NOMO-1 (cell line): Measurements from ENCODE around the gene ACTR3.
A peak's percentile ranks its signal among the peaks of the same experiment; 100 is the strongest.

ENCODE experiments used
- DNase-seq, 2 experiments: peaks; one replicate each; lab custom pipeline; 2025; ENCODE audit not compliant: unreplicated experiment in 2 of 2; lab: John Stamatoyannopoulos, UW

Gene ACTR3

GRCh38 chr2:113963965-113964364 lies 74.1 kb downstream of the ACTR3 start:
- no peak for DNase-seq

DNA sequence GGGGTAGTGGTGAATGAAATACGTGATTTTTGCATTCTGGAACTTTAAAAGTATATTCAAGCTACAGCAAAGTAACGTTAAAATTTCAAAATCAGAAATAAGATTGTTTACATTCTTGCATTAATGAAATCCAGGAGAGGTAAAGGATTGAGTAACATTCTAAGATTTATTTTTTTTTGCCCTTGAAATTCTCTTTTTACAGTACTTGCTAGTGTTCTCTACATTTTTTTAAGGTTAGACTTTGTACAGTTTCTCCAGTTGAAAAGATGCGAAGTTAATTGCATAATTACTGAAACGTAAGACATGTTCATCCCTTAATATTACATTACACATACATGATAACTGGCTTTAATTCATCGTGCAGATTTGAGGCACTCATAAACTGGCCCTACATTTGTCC lies 74.5 kb downstream of the ACTR3 start:
- no peak for DNase-seq

DNA sequence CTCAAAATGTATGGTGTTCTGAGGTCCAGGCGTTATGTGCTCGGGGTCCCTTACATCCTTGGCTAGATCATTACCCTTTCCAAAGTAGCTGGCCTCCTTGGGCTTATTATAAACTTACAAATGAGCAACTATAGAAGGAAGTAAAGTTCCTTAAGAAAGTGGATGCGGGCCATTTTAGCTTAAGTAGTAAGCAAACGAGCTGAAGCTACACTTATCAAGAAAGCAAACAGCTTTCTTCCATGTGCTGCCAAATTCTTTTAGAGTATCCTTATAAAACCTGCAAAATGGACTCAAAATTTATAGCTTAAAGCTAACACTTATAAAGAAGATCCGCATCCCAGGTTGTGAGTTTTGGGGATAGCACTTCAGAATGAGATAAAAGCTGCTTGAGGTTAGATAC lies 75.3 kb downstream of the ACTR3 start:
- DNase-seq: no peak

DNA sequence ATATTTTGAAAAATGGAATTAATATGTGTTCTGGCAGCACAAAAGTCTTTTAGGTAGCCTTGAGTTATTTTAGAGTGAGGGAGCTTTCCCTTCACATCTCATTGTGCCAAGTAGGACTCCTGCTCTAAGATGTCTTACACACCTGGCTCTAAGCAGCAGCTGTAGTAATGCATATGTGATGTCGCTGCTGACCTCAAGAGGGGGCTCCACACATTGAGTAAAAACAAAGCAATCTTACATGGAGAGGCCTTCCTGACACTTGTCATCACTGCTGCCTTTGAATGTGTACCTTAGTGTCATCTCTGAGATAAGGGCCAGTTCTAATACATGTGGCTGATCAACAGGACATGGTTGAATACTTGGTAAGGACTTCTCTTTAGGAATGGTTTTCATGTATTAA lies 75.8 kb downstream of the ACTR3 start:
- peak in 1 of 2 experiments; percentile 42 for DNase-seq

- no peak for DNase-seq
These were observed 76.3 kb downstream of the ACTR3 start for GRCh38 chr2:113966171-113966570.

GRCh38 chr2:113966832-113967231 lies 76.9 kb downstream of the ACTR3 start:
- peak; percentile 21 to 54 for DNase-seq

GRCh38 chr2:113967272-113967671 lies 77.4 kb downstream of the ACTR3 start:
- DNase-seq: no peak

- no peak for DNase-seq
These were observed 82.9 kb downstream of the ACTR3 start for GRCh38 chr2:113972766-113973165.

DNA sequence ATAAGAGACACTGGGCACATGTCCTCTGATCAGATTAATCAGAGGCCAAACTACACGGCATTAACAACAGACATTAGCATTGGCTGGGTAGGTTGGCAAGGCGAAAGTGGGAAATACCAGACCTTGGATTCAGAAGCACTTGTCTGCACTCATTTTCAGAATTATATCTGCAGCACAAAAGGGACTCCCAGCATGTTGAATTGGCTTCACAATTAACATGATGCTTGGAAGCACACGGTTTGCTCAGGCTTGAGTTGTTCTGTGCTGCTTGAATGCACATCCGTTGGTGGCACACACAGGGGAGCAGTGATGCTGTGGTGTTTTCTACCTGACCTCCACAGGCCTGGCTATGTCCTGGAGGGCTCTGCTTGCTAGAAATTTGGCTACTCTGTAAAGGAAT lies 83.9 kb downstream of the ACTR3 start:
- DNase-seq: no peak

DNA sequence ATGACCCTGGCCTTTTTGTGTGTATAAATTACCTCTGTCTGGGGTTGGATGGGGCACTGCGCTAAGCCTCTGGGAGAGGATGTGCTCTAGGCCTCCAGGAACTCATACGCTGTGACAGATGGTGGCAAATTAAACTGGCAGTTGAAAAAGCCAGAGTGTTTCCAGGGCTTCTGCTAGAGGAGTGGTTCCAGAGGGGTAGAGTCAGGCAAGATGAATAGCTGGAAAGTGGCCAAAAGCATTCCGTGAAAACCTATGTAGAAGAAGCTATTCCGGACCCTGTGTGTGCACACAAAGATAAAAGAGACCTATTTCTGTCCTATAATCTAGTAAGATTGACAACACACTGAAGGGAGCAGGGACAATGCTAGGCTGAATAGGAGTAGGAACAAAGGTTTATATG lies 84.8 kb downstream of the ACTR3 start:
- DNase-seq: no peak

DNA sequence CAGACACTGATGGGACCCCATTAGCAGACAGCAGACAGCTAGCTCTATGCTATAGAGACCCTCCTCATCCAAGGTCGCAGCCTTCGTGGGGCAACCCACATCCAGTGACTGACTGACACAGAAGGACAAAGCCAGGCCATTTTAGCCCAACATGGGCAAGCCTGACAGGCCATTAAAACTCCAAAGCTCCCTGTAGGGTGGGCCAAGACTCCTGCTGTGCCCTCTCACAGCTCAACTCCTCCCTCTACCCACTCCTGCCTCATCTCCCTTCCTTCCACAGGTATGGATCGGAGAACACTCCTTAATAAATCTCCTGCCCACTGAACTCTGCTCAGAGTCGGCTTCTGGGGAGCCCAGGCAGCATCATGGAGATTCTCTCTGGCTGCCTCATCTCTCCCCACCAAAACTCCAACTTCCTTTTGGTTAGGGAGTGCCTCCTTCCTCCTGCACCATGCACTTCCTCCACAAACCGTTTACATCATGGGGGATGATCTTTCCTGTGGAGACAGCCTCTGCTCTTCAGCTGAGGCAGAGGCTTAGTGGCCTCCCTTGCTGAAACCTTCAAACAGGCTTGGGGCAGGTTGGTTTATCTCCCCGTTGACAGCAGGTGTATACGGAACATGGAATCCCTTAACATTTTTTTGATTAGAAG lies 86.5 kb downstream of the ACTR3 start:
- DNase-seq: no peak

- no peak for DNase-seq
These were observed 87.3 kb downstream of the ACTR3 start for GRCh38 chr2:113977060-113977659.

DNA sequence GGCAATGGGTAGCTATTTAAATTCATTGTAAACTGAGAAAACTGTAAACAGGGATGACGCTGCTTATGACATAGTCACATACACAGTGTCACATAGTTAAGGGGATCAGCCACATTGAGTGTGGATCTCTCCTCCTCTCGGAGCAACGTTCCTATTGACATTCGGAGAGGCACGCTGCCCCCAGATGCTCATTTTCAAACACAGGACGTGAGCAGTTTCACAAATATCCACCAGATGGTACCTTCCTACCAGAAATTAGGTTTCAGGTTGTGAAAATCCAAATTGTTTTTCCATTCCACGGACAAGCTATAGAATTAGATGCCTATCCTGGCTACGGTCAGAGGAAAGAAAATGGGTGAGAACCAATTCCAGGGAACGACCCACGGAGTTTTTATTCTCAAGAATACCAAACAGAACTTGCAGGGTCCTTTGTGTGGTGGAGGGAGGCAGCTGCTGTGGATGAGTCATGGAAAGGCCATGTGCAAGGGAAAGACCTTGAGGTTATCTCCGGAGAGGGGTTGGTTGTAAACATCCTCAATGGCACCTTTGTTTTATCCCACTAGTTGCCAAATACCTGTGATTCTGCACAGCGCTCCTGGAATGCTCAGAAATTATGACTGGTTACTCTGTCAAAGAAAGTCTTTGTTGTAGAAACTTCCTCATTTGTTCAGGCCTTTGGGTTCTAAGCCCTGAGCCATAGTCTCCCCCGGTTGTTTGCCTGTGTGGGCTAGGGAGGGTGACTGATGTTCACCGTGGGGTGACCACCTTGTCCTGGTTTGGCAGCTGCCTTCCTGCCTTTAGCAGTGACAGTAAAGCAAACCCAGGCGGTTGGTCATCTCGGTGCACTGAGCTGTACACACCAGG lies 88.0 kb downstream of the ACTR3 start:
- DNase-seq: no peak

DNA sequence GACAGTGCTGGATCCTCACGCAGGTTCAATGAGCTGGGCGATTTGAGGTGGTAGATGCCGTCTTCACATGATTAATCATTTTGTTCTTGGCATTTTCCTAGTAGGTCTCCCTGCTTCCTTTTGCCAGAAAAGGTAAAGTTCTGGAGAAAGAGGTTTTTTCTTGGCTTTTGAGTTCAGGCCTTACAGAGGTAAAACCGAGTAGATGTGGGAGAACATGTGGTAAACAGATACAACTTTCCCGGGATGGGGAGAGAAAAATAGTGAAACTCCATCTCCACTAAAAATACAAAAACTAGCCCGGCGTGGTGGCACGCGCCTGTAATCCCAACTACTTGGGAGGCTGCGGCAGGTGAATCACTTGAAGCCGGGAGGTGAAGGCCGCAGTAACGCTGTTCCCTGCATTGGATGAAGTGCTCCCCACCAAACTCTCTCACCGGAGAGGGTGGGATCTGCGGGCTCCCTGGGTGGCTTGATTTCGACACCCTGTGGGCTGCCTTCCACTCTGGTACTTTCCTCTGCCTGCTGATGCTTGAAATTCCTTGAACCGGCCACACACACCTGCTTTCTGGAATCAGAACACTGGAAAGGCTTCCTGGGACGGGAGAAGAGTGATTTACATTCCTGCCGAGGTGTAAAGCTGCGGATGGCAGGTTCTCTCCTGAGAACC lies 88.8 kb downstream of the ACTR3 start:
- no peak for DNase-seq

DNA sequence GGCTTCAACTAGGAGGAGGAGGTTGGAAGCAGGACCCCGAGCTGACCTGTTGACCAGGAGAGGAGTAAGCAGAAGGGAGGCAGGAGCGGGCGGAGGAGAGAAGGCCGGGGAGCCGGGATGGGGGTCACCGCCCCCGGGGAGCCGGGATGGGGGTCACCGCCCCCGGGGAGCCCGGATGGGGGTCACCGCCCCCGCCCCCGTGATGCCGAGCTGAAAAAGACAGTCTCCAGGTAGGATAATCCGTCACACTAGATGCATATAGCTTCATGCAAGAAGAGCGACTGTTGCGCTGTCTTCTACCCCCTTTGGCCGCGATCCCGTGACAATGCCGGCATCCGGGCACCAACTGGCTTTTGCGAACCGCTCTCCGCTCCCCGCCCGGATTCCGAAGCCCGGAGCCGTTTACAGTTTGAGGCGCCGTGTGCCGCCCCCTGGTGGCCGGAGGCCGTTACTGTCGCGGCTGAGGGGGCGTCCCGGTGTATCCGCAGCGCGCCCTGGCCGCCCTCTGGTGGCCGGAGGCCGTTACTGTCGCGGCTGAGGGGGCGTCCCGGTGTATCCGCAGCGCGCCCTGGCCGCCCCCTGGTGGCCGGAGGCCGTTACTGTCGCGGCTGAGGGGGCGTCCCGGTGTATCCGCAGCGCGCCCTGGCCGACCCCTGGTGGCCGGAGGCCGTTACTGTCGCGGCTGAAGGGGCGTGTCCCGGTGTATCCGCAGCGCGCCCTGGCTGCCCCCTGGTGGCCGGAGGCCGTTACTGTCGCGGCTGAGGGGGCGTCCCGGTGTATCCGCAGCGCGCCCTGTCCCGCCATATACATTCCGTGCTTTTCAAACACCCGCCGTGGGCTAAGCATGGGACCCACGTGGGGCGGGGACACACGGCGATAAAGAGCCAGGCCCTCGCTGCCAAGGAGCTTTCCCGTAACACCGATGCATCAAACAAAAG lies 89.6 kb downstream of the ACTR3 start:
- DNase-seq: no peak

DNA sequence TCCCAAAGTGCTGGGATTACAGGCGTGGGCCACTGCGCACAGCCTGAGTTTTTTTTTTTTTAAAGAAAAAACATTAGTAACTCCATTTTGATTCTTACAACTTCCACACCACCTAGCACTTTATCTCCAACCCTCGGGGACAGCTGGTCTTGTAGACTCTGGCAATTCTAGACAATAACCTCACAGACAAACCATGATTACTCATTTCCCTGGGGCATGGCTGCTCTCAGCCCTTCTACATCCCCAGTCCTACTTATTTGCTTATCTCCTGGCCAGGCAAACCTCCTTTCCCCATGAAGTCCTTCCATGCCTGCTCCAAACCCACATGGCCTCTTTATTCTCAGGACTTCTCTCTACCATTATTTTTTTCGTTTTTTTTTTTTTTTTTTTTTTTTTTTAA lies 91.1 kb downstream of the ACTR3 start:
- no peak for DNase-seq

DNA sequence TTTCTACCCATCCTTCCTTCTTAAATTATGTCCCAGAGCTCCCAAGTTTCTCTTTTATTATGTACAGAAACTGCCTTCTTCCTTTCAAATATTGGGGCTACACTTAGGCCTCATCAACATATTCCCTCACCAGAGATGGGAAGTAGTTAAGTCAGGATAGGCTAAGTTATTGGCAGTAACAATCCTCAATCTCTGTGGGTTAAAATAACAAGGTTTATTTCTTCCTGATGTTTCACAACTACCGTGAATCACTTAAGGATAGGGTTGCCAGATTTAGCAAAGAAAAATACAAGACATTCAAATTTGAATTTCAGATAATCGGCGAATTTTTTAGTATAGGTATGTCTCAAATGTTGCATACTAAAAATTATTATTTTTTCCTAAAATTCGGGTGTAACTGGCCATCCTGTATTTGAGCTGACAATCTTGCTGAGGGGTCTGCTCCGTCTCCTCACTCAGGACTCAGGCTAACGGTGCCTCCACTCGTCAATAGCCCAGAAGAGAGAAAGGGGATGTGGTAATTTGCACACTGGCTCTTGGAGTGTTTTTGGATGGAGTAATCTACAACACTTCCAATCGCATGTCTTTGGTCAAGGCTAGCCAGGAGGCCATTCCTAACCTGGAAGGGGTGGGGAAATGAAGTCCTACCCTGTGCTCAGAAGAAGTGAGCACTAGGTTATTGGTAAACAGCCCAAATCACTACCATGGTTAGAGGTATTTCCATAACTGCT lies 91.7 kb downstream of the ACTR3 start:
- no peak for DNase-seq

- DNase-seq: no peak
These were observed 95.9 kb downstream of the ACTR3 start for GRCh38 chr2:113985554-113986397.
